MM.1S (cell line): ENCODE data around the gene ANKRD2.

Experiments used
- DNase-seq: peaks from one replicate; pipeline ENCODE4 v3.0.0-alpha.2; 2015
- H2AFZ ChIP-seq: fragments of 300-600 bp; sonication (generic); 2 replicates; pipeline ENCODE4 v1.6.0; 2016; ENCODE audit warnings: antibody characterized with exemption, low read length
- H3F3A ChIP-seq: fragments of 300-600 bp; sonication (generic); 2 replicates; pipeline ENCODE4 v1.6.1; 2016; ENCODE audit warnings: mild to moderate bottlenecking, antibody characterized with exemption, low read length, moderate library complexity, mixed read lengths; ENCODE audit not compliant: insufficient read depth
- H3K27ac ChIP-seq: fragments of 300-600 bp; sonication (generic); 2 replicates; pipeline ENCODE4 v1.5.1; 2016; ENCODE audit warnings: mild to moderate bottlenecking, low read length
- H3K27me3 ChIP-seq: fragments of 300-600 bp; sonication (generic); replicated peaks from 2 replicates; pipeline ENCODE4 v1.6.0; 2016; ENCODE audit warnings: low read length; ENCODE audit not compliant: insufficient read depth
- H3K36me3 ChIP-seq: fragments of 300-600 bp; sonication (generic); replicated peaks from 2 replicates; pipeline ENCODE4 v1.6.1; 2016; ENCODE audit warnings: mild to moderate bottlenecking, low read length, mixed read lengths; ENCODE audit not compliant: insufficient read depth
- H3K4me1 ChIP-seq: fragments of 300-600 bp; sonication (generic); 2 replicates; pipeline ENCODE4 v1.6.1; 2016; ENCODE audit warnings: low read length, mixed read lengths
- H3K4me2 ChIP-seq: fragments of 300-600 bp; sonication (generic); 2 replicates; pipeline ENCODE4 v1.6.0; 2016; ENCODE audit warnings: low read depth, low read length
- H3K4me3 ChIP-seq: fragments of 300-600 bp; sonication (generic); 2 replicates; pipeline ENCODE4 v1.5.1; 2016; ENCODE audit warnings: low read length, mixed read lengths
- H3K79me2 ChIP-seq: fragments of 300-600 bp; sonication (generic); 2 replicates; pipeline ENCODE4 v1.6.1; 2016; ENCODE audit warnings: mixed run types, low read length, mixed read lengths
- H3K9ac ChIP-seq: fragments of 300-600 bp; sonication (generic); 2 replicates; pipeline ENCODE4 v1.6.1; 2016; ENCODE audit warnings: low read length, mixed read lengths
- H3K9me2 ChIP-seq: fragments of 300-600 bp; sonication (generic); replicated peaks from 2 replicates; pipeline ENCODE4 v1.6.1; 2016; ENCODE audit warnings: mild to moderate bottlenecking, low read length, mixed read lengths; ENCODE audit not compliant: insufficient read depth
- H3K9me3 ChIP-seq: fragments of 300-600 bp; sonication (generic); replicated peaks from 2 replicates; pipeline ENCODE4 v1.6.1; 2016; ENCODE audit warnings: mild to moderate bottlenecking, low read length, mixed read lengths; ENCODE audit not compliant: insufficient read depth
- H4K20me1 ChIP-seq: fragments of 300-600 bp; sonication (generic); 2 replicates; pipeline ENCODE4 v1.6.1; 2016; ENCODE audit warnings: mild to moderate bottlenecking, low read length, moderate library complexity, mixed read lengths; ENCODE audit not compliant: insufficient read depth
- CTCF ChIP-seq: fragments of 300-600 bp; sonication (generic); IDR thresholded peaks from 2 replicates; pipeline ENCODE4 v1.5.1; 2016; ENCODE audit warnings: antibody characterized with exemption, low read length, mixed read lengths
- EZH2 ChIP-seq: fragments of 300-600 bp; sonication (generic); optimal IDR thresholded peaks from 2 replicates; pipeline ENCODE3; 2017; ENCODE audit warnings: low read depth, mild to moderate bottlenecking, antibody characterized with exemption, low read length, mixed read lengths
- EZH2phosphoT487 ChIP-seq: fragments of 300-600 bp; sonication (generic); IDR thresholded peaks from 2 replicates; pipeline ENCODE4 v1.6.1; 2018; ENCODE audit warnings: antibody characterized with exemption, low read length

The ANKRD2 gene

GRCh38 chr10:97598407-97599271, 26.1 kb downstream of the ANKRD2 start:
- no peak overlapping the region for H2AFZ ChIP-seq
- no peak overlapping the region for H3K4me2 ChIP-seq
- no peaks in the 10 kb centered on the region for H3K79me2 ChIP-seq
- no peak for TF ChIP-seq CTCF
- TF ChIP-seq EZH2 = no peak
- no peak for TF ChIP-seq EZH2phosphoT487
- no peaks in the 10 kb centered on the region for H4K20me1 ChIP-seq
- no peak for DNase-seq
- no peaks in the 10 kb centered on the region for H3K9me2 ChIP-seq
- no peaks in the 10 kb centered on the region for H3K27me3 ChIP-seq
- H3K27ac ChIP-seq = no peak overlapping the region
- no peak overlapping the region for H3K9ac ChIP-seq
- H3K36me3 ChIP-seq = no peaks in the 10 kb centered on the region
- no peak overlapping the region for H3K4me3 ChIP-seq
- no peaks in the 10 kb centered on the region for H3K9me3 ChIP-seq
- no peaks in the 10 kb centered on the region for H3K4me1 ChIP-seq
- H3F3A ChIP-seq = no peaks in the 10 kb centered on the region

- Histone ChIP-seq H3K9me3 (no peaks in the 10 kb centered on the region), H3F3A (no peaks in the 10 kb centered on the region), H3K27ac (no peak overlapping the region), H3K27me3 (no peaks in the 10 kb centered on the region), H3K4me3 (no peak overlapping the region), H3K4me2 (no peak overlapping the region), H4K20me1 (no peaks in the 10 kb centered on the region), H3K4me1 (no peaks in the 10 kb centered on the region), H3K9ac (no peak overlapping the region), H3K9me2 (no peaks in the 10 kb centered on the region), H3K36me3 (no peaks in the 10 kb centered on the region), H3K79me2 (no peaks in the 10 kb centered on the region), H2AFZ (no peak overlapping the region)
- no peak for TF ChIP-seq CTCF
- no peak for DNase-seq
Measured at GRCh38 chr10:97599272-97599619, 26.7 kb downstream of the ANKRD2 start.

GRCh38 chr10:97600616-97601015, 28.0 kb downstream of the ANKRD2 start:
- Histone ChIP-seq H3K4me1 (no peaks in the 10 kb centered on the region), H3K27ac (no peak overlapping the region), H4K20me1 (no peaks in the 10 kb centered on the region), H3K9me3 (no peaks in the 10 kb centered on the region), H3K4me3 (no peak overlapping the region), H3F3A (no peaks in the 10 kb centered on the region), H3K9ac (no peak overlapping the region), H3K4me2 (no peak overlapping the region), H3K9me2 (no peaks in the 10 kb centered on the region), H3K27me3 (no peaks in the 10 kb centered on the region), H3K79me2 (no peaks in the 10 kb centered on the region), H3K36me3 (no peaks in the 10 kb centered on the region), H2AFZ (no peak overlapping the region)
- TF ChIP-seq EZH2 = no peak
- TF ChIP-seq CTCF = no peak
- TF ChIP-seq EZH2phosphoT487 = no peak
- no peak for DNase-seq
